Limb (tissue), 2 donors: ENCODE measurements around the gene DDX27.

ENCODE experiments used
- DNase-seq, 2 donors: peaks; one replicate each; pipeline ENCODE4 v3.0.0-alpha.2; 2016; ENCODE audit errors: extremely low spot score in 2 of 2

DDX27 gene

GRCh38 chr20:49278036-49278817, 59.0 kb downstream of the DDX27 start, which contains the start of gene ZNFX1:
TSS of gene ZNFX1 (minus strand) at chr20:49278057. CDS start at chr20:49275839, 2,218 bp downstream.
- peak; percentile 98 to 99 for DNase-seq

DNA sequence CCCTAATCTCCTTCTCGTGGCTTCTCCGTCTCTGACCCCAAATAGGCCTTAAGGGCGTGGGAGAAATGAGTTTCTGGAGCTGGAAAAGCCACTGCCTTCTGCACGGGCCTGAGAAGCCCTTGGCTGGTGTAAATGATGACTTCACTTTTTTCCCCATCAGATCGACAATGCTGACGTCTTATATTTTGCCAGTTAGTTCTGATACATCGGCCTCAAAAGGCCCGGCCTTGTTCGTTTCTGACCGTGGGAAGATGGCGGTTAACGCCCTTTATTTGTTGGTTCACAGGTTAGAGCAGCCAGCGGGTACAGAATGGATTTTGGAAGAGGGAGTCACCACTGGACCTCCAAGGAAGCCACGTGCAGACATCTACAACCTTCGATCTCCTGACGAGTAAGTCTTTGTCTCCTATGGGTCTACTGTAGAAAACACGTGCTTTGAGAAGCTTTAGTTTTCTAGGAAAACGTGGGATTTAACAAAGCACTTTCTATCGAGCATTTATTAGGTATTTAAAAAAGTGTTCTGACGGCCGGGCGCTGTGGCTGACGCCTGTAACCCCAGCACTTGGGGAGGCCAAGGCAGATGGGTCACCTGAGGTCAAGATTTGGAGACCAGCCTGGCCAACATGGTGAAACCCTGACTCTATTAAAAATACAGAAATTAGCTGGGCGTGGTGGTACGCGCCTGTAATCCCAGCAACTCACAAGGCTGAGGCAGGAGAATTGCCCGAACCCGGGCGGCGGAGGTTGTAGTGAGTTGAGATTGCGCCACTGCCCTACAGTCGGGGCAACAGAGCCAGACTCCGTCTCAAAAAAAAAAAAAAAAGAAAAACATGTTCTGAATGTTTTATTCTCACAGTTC, 59.8 kb downstream of the DDX27 start:
- no peak for DNase-seq

- no peak for DNase-seq
These were observed 60.7 kb downstream of the DDX27 start for GRCh38 chr20:49279677-49280462.

DNA sequence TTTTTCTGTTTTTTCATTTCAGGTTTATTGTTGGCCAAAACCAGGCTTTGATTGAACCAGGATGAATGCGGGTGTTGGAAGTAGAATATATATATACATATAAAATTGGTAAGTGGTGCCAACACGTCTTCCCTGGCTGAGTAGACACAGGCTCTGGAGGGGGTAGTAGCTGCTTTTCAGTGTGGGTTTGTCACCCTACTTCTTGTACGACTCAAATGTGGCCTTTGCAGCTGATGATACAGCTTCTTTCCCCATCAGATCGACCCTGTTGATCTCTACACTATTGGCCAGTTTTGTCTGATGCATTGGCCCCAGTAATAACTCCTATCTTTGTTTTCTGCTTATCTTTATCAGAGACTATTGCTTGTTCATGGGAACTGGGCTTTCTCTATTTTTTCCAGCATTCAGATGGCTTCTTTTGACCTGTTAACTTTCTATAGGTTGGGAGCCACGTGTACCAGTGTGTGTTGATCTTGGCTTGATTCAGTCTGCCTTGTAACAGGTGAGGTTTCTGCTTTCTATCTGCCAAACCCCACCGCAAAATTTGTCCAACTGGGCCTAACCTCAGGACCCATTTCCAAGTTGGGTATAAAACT, 61.3 kb downstream of the DDX27 start:
- DNase-seq = no peak

DNA sequence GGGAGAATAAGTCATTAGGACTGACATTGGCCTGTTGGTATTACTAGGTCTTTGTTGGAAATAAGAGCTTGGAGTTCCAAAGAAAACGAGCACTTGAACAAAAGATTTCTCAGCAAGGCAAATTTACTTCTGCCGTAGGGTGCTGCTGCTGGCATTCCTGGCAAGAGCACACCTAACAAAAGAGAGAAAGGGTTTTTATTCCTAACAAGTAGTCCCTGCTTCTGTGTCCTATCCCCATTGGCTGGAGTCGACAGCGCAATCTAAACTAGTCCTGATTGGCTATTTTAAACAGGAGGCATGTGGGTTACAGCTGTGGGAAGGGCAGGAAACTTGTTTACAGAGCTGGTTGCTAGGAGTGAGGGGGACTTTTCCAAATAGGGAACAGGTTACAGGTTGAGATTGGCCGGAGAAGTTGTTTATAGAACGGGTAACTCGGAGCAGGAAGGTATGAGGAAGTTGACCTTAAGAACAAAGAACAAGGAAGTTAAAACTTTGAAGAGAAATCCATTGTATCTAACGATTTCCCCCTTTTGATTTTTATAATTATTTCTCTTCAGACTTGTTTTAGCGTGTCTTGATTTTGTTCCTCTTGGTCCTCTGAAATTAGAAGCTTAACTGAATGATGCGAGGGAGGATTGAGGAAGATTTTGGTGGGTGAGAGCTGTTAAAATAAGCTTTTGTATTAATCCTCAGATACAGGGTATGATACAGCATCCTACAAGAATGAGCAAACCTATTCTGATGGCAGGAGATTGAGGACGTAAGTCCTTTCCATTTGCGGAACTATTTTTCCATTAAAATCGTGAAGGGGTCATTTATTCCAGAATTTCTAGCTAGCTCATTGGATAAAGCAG, 62.1 kb downstream of the DDX27 start:
- no peak for DNase-seq

GRCh38 chr20:49281913-49282467, 62.8 kb downstream of the DDX27 start:
- no peak for DNase-seq

GRCh38 chr20:49282584-49283171, 63.5 kb downstream of the DDX27 start:
- no peak for DNase-seq

- no peak for DNase-seq
These were observed 64.0 kb downstream of the DDX27 start for GRCh38 chr20:49283176-49283702.

DNA sequence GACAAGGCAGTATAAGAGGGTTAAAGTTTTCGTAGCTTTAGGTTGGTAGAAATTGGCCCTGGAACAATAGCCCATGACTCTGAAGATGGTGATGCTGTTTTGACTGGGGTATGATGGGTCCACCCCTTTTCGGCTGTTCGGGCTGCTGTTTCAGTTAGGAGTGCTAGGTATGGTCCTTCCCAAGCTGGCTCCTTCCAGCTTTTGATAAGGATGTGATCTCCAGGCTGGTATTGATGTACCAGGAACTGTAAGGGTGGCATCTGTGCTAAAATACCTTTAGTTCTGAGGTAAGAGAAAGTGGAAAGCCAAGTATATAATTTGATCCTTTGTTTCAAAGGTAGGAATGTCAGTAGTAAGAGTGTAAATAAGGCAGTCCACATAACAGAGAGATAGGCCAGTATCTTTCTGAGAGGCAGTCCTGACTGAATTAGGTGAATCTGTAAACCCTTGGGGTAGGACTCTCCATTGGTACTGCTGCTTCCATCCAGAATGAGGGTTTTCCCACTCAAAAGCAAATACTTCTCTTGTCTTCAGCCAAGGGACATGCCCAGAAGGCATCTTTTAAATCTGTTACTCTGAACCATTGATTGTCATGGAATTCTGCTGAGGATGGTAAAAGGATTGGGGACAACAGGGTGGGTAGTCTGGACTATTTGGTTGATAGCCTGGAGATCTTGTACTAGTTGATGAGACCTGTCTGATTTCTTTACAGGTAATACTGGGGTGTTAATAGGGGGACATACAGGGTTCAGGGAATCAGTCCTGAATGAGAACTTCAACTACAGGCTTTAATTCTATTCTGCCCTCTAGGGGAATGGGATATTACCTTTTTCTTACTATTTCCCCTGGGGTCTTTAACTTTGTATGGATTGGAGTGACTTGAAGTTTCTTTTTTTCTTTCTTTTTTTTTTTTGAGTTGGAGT, 64.7 kb downstream of the DDX27 start:
- no peak for DNase-seq

DNA sequence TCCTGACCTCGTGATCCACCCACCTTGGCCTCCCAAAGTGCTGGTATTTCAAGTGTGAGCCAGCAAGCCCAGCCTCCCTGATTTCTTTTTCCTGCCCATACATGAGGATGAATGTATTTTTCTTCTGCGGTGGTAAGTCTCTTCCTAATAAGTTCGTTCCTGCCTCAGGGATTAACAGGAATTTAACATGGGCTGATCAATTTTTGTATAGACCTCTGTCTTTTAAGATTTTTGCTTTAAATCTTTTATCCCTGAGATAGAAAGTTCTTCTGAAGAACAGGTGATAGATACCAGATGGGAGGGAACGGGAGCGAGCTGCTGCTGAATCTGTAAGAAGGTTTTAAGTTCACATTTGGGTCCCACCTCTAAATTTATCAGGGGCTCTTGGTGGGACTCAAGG, 65.6 kb downstream of the DDX27 start:
- DNase-seq = no peak

GRCh38 chr20:49285233-49285668, 66.0 kb downstream of the DDX27 start:
- DNase-seq = no peak

DNA sequence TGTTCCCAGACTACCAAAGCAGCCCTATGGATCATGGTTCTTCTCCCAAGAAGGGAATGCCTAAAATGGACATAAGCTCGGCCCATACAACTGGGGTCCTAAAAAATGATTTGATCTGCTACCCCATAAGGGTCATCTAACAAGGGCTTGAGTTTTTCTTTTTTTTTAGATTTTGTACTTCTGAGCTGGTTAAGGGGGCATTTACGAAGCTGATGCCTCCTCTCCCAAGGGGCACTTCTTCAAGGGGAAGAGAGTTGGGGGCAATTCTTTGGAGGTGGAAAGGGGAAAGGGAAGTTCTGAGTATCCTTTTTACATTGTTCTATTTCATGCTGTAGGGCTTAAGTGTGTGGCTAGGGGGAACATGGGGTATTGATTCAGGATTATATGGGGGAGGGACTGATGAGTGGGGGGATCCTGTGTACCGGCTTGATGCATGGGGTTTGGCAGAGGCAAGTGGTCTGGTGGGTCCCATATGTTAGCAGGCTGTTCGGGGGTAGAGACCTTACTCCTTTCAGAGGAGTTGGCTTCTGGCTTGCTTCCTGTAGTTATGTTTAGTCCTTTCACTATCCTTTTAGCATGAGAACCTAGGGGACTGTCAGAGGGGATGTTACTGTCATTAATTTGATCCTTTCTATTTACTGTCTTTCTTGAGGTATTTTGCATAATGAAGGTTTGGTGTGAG, 66.7 kb downstream of the DDX27 start:
- no peak for DNase-seq

GRCh38 chr20:49286689-49287551, 67.7 kb downstream of the DDX27 start:
- no peak for DNase-seq

DNA sequence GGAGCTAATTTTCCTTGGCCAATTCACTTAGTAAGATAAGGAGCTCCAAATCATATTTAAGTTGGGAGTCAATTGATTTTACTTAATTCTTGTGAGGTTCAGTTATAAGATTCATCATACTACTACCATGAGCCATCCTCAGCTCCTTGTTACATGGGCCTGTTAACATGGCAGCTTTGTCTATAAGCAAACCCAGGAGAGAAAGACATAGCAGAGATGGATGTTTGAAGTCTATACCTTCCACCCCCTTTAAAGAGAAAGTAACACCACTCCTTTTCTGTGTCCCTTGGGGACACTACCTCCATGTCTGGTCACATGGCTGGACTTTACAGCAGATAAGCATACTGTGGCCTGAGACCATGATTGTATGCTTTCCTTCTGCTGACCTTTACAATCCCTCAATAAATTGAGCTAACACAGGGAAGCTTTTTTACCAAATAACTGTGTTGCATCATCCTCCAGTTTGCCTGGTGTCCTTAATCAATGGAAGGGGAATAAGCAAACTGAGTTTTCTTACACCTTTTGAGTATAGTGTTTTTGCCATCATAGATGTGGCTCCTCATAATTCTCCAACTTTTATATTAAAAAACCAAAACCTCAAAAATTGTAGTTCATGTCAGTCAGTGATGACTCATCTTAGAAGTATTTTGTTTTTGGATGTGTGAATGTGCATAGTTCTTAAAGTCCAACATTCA, 68.5 kb downstream of the DDX27 start:
- DNase-seq = no peak

DNA sequence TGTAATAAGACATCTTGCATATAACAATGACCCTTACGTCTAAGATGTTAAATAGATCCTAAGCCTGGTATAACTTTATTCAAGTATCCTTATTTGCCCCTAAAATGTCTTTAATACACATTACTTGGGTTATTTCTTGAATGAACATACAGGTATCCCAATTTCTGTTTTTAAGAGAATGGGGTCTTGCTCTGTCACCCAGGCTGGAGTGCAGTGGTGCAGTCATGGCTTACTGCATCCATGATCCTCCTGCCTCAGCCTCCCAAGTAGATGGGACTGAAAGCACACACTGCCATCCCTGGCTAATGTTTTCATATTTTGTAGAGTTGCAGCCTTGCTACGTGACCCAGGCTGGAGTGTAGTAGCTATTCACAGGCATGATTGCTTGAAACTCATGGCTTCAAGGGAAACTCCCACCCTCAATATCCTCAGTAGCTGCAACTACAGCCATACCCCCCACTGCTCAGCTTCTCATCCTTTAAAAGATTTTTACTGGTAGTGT, 69.1 kb downstream of the DDX27 start:
- no peak for DNase-seq
